Measurements from ENCODE around the gene FILIP1.

Gene FILIP1

GRCh38 chr6:75292555-75292954, 201.0 kb downstream of the FILIP1 start:
- no peak overlapping the region for H2AFZ ChIP-seq (ENCODE audit: low read depth, low read length)
- H3K4me2 ChIP-seq (ENCODE audit: insufficient read depth, low read length), result no peak overlapping the region
- no peak overlapping the region for H3K9ac ChIP-seq (ENCODE audit: low read depth, low read length)
- no peaks in the 10 kb centered on the region for H3K9me3 ChIP-seq (ENCODE audit: insufficient read depth, low read length, severe bottlenecking)
- no peak for ATAC-seq (ENCODE audit: insufficient read depth, low read depth)
- H4K20me1 ChIP-seq (ENCODE audit: insufficient read depth, low read length), result no peaks in the 10 kb centered on the region
- no peak for DNase-seq
- peaks cover 4% of the 10 kb centered on the region for H3K4me1 ChIP-seq (ENCODE audit: insufficient read depth, low read length)
- no peaks in the 10 kb centered on the region for H3K36me3 ChIP-seq (ENCODE audit: insufficient read depth, low read length)
- no peak overlapping the region for H3K27ac ChIP-seq (ENCODE audit: low read length)
- H3K4me3 ChIP-seq (ENCODE audit: low read depth in 1 of 2, low read length in 2 of 2), result no peak overlapping the region
- H3K79me2 ChIP-seq (ENCODE audit: insufficient read depth, low read length), result peaks cover 10% of the 10 kb centered on the region
- TF ChIP-seq, protein P1, sequence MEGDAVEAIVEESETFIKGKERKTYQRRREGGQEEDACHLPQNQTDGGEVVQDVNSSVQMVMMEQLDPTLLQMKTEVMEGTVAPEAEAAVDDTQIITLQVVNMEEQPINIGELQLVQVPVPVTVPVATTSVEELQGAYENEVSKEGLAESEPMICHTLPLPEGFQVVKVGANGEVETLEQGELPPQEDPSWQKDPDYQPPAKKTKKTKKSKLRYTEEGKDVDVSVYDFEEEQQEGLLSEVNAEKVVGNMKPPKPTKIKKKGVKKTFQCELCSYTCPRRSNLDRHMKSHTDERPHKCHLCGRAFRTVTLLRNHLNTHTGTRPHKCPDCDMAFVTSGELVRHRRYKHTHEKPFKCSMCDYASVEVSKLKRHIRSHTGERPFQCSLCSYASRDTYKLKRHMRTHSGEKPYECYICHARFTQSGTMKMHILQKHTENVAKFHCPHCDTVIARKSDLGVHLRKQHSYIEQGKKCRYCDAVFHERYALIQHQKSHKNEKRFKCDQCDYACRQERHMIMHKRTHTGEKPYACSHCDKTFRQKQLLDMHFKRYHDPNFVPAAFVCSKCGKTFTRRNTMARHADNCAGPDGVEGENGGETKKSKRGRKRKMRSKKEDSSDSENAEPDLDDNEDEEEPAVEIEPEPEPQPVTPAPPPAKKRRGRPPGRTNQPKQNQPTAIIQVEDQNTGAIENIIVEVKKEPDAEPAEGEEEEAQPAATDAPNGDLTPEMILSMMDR (IDR thresholded peaks at IDR 0.05; ENCODE audit: borderline replicate concordance, extremely low read depth, low read length, poor library complexity, severe bottlenecking), result no peak
- TF ChIP-seq EZH2 (IDR thresholded peaks at IDR 0.05; ENCODE audit: borderline replicate concordance, low read depth, low read length, severe bottlenecking), result no peak
- H3K27me3 ChIP-seq (ENCODE audit: insufficient read depth, low read length, poor library complexity), result no peaks in the 10 kb centered on the region

DNA sequence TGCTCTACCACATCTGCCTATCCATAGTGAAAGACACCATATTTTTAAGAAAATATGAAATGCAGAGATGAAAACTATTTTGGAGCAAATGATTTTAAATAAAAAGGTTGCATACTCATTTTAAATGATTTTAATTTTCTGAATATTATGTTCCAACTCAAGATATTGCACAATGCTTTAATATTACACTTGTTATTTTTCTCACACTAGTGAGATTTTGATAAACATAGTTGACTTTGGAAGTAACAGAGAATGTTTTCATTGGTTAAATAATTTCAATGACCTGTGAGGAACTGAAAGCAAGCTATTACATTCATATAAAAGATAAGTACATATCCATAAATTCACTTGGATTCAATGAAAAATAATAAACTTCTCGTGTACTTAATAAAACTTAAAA, 201.9 kb downstream of the FILIP1 start:
- no peaks in the 10 kb centered on the region for H3K36me3 ChIP-seq (ENCODE audit: insufficient read depth, low read length)
- ATAC-seq (ENCODE audit: insufficient read depth, low read depth), result no peak

GRCh38 chr6:75291331-75291730, 202.3 kb downstream of the FILIP1 start:
- ATAC-seq (ENCODE audit: insufficient read depth, low read depth) (no peak), DNase-seq (no peak)
- TF ChIP-seq EZH2 (IDR thresholded peaks at IDR 0.05; ENCODE audit: borderline replicate concordance, low read depth, low read length, severe bottlenecking), result no peak
- TF ChIP-seq, protein P1 (IDR thresholded peaks at IDR 0.05; ENCODE audit: borderline replicate concordance, extremely low read depth, low read length, poor library complexity, severe bottlenecking), result no peak

More for the DNA sequence above, 201.9 kb downstream of the FILIP1 start:
- Histone ChIP-seq H3K27ac (ENCODE audit: low read length) (no peak overlapping the region), H2AFZ (ENCODE audit: low read depth, low read length) (no peak overlapping the region), H4K20me1 (ENCODE audit: insufficient read depth, low read length) (no peaks in the 10 kb centered on the region), H3K27me3 (ENCODE audit: insufficient read depth, low read length, poor library complexity) (no peaks in the 10 kb centered on the region), H3K4me1 (ENCODE audit: insufficient read depth, low read length) (peaks cover 12% of the 10 kb centered on the region), H3K79me2 (ENCODE audit: insufficient read depth, low read length) (peaks cover 13% of the 10 kb centered on the region), H3K4me2 (ENCODE audit: insufficient read depth, low read length) (no peak overlapping the region), H3K9ac (ENCODE audit: low read depth, low read length) (no peak overlapping the region), H3K9me3 (ENCODE audit: insufficient read depth, low read length, severe bottlenecking) (no peaks in the 10 kb centered on the region), H3K4me3 (ENCODE audit: low read depth in 1 of 2, low read length in 2 of 2) (no peak overlapping the region)
- TF ChIP-seq, protein P1 (IDR thresholded peaks at IDR 0.05; ENCODE audit: borderline replicate concordance, extremely low read depth, low read length, poor library complexity, severe bottlenecking), result no peak
- no peak for TF ChIP-seq EZH2 (IDR thresholded peaks at IDR 0.05; ENCODE audit: borderline replicate concordance, low read depth, low read length, severe bottlenecking)
- no peak for DNase-seq

More at GRCh38 chr6:75291331-75291730, 202.3 kb downstream of the FILIP1 start:
- Histone ChIP-seq H3K4me1 (ENCODE audit: insufficient read depth, low read length) (peaks cover 16% of the 10 kb centered on the region), H2AFZ (ENCODE audit: low read depth, low read length) (no peak overlapping the region), H3K9me3 (ENCODE audit: insufficient read depth, low read length, severe bottlenecking) (no peaks in the 10 kb centered on the region), H3K4me2 (ENCODE audit: insufficient read depth, low read length) (no peak overlapping the region), H3K36me3 (ENCODE audit: insufficient read depth, low read length) (no peaks in the 10 kb centered on the region), H3K27ac (ENCODE audit: low read length) (no peak overlapping the region), H4K20me1 (ENCODE audit: insufficient read depth, low read length) (no peaks in the 10 kb centered on the region), H3K27me3 (ENCODE audit: insufficient read depth, low read length, poor library complexity) (no peaks in the 10 kb centered on the region), H3K4me3 (ENCODE audit: low read depth in 1 of 2, low read length in 2 of 2) (no peak overlapping the region), H3K9ac (ENCODE audit: low read depth, low read length) (no peak overlapping the region), H3K79me2 (ENCODE audit: insufficient read depth, low read length) (peaks cover 16% of the 10 kb centered on the region)

All from DND-41 (cell line).